ENCODE measurements around the gene PNMA5.
"Not testable (repeated sequence)": the region's sequence is repeated elsewhere in the genome, so short reads cannot be mapped to it uniquely, and the experiment has no call there.

Gene PNMA5

GRCh38 chrX:153004780-153005179 lies 10.9 kb upstream of the PNMA5 start:
- no peak for DNase-seq (ENCODE audit: low read depth in 2 of 2)
- H3K4me3 ChIP-seq (replicated peaks in 1 of 2; ENCODE audit: low read depth in 2 of 2, low read length in 2 of 2) = no peak overlapping the region
- TF ChIP-seq CTCF (IDR thresholded peaks at IDR 0.05; ENCODE audit: low read depth, low read length) = no peak

GRCh38 chrX:153003981-153004380 lies 10.1 kb upstream of the PNMA5 start:
- no peak for TF ChIP-seq CTCF (IDR thresholded peaks at IDR 0.05; ENCODE audit: low read depth, low read length)
- DNase-seq (ENCODE audit: low read depth in 2 of 2) = no peak
- H3K4me3 ChIP-seq (replicated peaks in 1 of 2; ENCODE audit: low read depth in 2 of 2, low read length in 2 of 2) = no peak overlapping the region

GRCh38 chrX:153002182-153002581 lies 8.3 kb upstream of the PNMA5 start:
- not testable (repeated sequence) for DNase-seq (ENCODE audit: low read depth in 2 of 2); H3K4me3 ChIP-seq (replicated peaks in 1 of 2; ENCODE audit: low read depth in 2 of 2, low read length in 2 of 2)

GRCh38 chrX:152997337-152997736 lies 3.4 kb upstream of the PNMA5 start:
- DNase-seq (ENCODE audit: low read depth in 2 of 2) = no peak
- TF ChIP-seq CTCF (IDR thresholded peaks at IDR 0.05; ENCODE audit: low read depth, low read length) = no peak
- no peak overlapping the region for H3K4me3 ChIP-seq (replicated peaks in 1 of 2; ENCODE audit: low read depth in 2 of 2, low read length in 2 of 2)

GRCh38 chrX:152992115-152992514 lies 1.8 kb downstream of the PNMA5 start:
- no peak for DNase-seq (ENCODE audit: low read depth in 2 of 2)
- TF ChIP-seq CTCF (IDR thresholded peaks at IDR 0.05; ENCODE audit: low read depth, low read length) = no peak
- no peak overlapping the region for H3K4me3 ChIP-seq (replicated peaks in 1 of 2; ENCODE audit: low read depth in 2 of 2, low read length in 2 of 2)

GRCh38 chrX:152991123-152991522 lies 2.8 kb downstream of the PNMA5 start:
- TF ChIP-seq CTCF (IDR thresholded peaks at IDR 0.05; ENCODE audit: low read depth, low read length) = no peak
- DNase-seq (ENCODE audit: low read depth in 2 of 2) = no peak
- H3K4me3 ChIP-seq (replicated peaks in 1 of 2; ENCODE audit: low read depth in 2 of 2, low read length in 2 of 2) = no peak overlapping the region

- DNase-seq (ENCODE audit: low read depth in 2 of 2) = peak; percentile 5 to 27
- TF ChIP-seq CTCF (IDR thresholded peaks at IDR 0.05; ENCODE audit: low read depth, low read length) = no peak
- H3K4me3 ChIP-seq (replicated peaks in 1 of 2; ENCODE audit: low read depth in 2 of 2, low read length in 2 of 2) = no peak overlapping the region
These were observed 4.6 kb downstream of the PNMA5 start for GRCh38 chrX:152989292-152989658.
